RWPE2 (cell line): Measurements from ENCODE around the gene KYAT1.
A peak's percentile ranks its signal among the peaks of the same experiment; 100 is the strongest.

Source experiments
- ATAC-seq: fragments of 200-7000 bp; cut with Tn5 transposase; 3 replicates; pipeline ENCODE4 v1.9.1; 2021; ENCODE audit warnings: low read depth
- DNase-seq: peaks from one replicate; pipeline ENCODE4 v3.0.0-alpha.2; 2020; ENCODE audit warnings: low spot score
- H3K27ac ChIP-seq: fragments of 450-650 bp; 2 replicates; pipeline ENCODE4 v1.5.1; 2017; ENCODE audit warnings: mild to moderate bottlenecking; ENCODE audit not compliant: poor library complexity, severe bottlenecking
- H3K27me3 ChIP-seq: fragments of 250-450 bp; sonication (Bioruptor Pico); 2 replicates; pipeline ENCODE4 v1.5.1; 2021; ENCODE audit warnings: mild to moderate bottlenecking, moderate library complexity; ENCODE audit not compliant: insufficient read depth, poor library complexity, severe bottlenecking
- H3K36me3 ChIP-seq: fragments of 250-450 bp; sonication (Bioruptor Pico); 2 replicates; pipeline ENCODE4 v1.5.1; 2020; ENCODE audit warnings: low read depth, mild to moderate bottlenecking, moderate library complexity
- H3K4me1 ChIP-seq: fragments of 250-450 bp; sonication (Bioruptor Pico); 2 replicates; pipeline ENCODE4 v1.5.1; 2021; ENCODE audit warnings: mild to moderate bottlenecking, moderate library complexity; ENCODE audit not compliant: insufficient read depth, poor library complexity, severe bottlenecking
- H3K4me3 ChIP-seq: fragments of 250-450 bp; sonication (Bioruptor Pico); 2 replicates; pipeline ENCODE4 v1.5.1; 2021; ENCODE audit warnings: mild to moderate bottlenecking, moderate library complexity; ENCODE audit not compliant: severe bottlenecking
- H3K9me3 ChIP-seq: fragments of 250-450 bp; sonication (Bioruptor Pico); 2 replicates; pipeline ENCODE4 v1.5.1; 2021; ENCODE audit warnings: mild to moderate bottlenecking, moderate library complexity; ENCODE audit not compliant: severe bottlenecking
- TF ChIP-seq, protein P1 (sequence below): fragments of 450-650 bp; IDR thresholded peaks from one replicate; pipeline ENCODE4 v1.5.1; 2017; ENCODE audit warnings: mild to moderate bottlenecking, moderate library complexity; ENCODE audit not compliant: poor library complexity, severe bottlenecking

Gene KYAT1

DNA sequence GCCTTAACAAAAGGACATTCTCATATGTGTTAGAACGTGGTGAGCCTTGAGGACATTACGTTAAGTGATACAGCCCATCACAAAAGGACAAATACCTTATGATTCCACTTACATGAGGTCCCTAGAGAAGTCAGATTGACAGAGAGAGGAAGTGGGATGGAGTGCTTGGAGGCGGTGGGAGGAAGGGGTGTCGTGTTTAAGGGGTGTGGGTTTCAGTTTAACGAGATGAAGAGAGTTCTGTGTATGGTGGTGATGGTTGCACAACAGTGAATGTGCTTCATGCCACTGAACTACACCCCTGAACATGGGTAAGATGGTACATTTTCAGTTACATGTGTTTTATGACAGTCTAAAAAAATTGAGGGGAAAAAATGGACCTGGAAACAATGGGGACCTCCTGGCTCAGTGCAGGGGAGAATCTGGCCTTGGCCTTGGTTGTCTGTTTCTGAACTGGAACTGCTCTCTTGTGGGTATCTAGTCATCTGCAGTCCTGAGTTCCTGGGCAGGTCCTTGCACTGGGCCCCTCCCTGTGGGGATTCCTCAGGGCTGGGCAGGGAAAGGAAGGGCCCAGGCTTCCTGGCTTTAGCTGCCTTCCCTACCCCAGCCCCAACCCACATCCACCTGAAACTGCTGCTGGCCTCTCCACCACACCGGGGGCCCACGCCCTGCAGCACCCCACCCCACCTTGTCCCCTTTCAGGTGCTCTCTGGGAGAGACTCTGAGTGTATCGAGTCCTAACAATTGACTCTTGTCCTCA, 18.0 kb upstream of the KYAT1 start:
- Histone ChIP-seq H3K4me3 (no peak overlapping the region), H3K27ac (peak overlapping the region; percentile 91), H3K27me3 (no peaks in the 10 kb centered on the region), H3K4me1 (peaks cover 56% of the 10 kb centered on the region), H3K36me3 (peaks cover 60% of the 10 kb centered on the region), H3K9me3 (no peaks in the 10 kb centered on the region)
- peak; percentile 73 for DNase-seq
- TF ChIP-seq, protein P1, sequence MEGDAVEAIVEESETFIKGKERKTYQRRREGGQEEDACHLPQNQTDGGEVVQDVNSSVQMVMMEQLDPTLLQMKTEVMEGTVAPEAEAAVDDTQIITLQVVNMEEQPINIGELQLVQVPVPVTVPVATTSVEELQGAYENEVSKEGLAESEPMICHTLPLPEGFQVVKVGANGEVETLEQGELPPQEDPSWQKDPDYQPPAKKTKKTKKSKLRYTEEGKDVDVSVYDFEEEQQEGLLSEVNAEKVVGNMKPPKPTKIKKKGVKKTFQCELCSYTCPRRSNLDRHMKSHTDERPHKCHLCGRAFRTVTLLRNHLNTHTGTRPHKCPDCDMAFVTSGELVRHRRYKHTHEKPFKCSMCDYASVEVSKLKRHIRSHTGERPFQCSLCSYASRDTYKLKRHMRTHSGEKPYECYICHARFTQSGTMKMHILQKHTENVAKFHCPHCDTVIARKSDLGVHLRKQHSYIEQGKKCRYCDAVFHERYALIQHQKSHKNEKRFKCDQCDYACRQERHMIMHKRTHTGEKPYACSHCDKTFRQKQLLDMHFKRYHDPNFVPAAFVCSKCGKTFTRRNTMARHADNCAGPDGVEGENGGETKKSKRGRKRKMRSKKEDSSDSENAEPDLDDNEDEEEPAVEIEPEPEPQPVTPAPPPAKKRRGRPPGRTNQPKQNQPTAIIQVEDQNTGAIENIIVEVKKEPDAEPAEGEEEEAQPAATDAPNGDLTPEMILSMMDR = peak; percentile 17
- peak; percentile 82 for ATAC-seq

DNA sequence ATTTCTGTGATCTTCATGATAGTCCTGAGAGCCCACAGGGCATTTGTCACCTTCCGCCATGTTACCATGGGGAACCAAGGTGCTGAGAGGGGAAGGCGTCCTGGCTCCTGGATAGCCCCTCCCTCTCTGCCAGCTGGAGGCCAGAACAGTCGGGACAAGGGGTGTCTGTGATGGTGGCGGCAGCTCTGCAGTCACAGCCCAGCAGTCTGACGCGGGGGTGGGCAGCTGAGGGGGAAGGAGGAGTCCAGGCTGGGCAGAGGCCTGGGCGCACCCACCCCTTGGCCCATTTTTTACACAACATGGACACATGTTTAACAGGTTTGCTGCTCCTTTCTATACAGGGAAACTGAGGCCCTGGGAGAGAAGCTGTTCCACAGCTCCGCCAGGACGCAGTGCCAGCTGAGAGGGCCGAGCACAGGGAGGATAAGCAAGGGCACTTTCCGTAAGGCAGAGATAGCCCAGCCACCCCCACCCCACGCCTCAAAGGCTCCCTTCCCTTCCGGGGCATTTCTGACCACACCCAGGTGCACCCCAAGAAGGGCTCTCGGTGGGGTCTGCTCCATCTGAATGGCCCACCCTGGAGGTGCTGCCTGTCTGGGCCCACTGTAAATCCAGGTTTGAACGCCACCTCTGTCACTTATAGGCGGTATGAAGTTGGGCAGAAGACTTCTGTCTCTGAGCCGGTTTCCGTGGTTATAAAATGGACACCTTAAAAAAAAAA, 17.3 kb upstream of the KYAT1 start:
- H3K9me3 ChIP-seq = no peaks in the 10 kb centered on the region
- H3K27ac ChIP-seq = peak overlapping the region; percentile 91
- H3K27me3 ChIP-seq = no peaks in the 10 kb centered on the region
- TF ChIP-seq, protein P1 = no peak
- ATAC-seq = no peak
- DNase-seq = no peak
- H3K36me3 ChIP-seq = peaks cover 62% of the 10 kb centered on the region
- no peak overlapping the region for H3K4me3 ChIP-seq
- peaks cover 51% of the 10 kb centered on the region for H3K4me1 ChIP-seq

DNA sequence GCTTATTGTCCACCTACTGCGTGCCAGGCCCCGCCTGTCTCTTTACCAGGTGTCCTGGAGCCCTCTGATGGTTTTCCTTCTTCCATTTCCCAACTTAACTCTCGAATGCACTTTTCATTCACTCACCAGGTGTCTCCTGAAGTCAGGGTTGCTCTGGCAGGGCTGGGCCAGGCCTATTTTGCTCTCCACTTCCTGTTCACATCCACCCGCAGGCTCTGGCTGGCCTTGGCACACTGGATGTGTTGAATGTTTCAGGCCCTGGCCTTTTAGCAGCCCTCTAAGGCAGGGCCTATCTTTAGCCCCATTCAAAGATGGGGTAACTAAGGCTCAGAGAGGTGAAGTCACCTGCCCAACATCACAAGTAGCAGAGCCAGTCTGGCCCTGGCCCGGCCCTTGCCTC, 16.6 kb upstream of the KYAT1 start:
- Histone ChIP-seq H3K36me3 (peaks cover 67% of the 10 kb centered on the region), H3K4me1 (peaks cover 45% of the 10 kb centered on the region), H3K27me3 (no peaks in the 10 kb centered on the region)

DNA sequence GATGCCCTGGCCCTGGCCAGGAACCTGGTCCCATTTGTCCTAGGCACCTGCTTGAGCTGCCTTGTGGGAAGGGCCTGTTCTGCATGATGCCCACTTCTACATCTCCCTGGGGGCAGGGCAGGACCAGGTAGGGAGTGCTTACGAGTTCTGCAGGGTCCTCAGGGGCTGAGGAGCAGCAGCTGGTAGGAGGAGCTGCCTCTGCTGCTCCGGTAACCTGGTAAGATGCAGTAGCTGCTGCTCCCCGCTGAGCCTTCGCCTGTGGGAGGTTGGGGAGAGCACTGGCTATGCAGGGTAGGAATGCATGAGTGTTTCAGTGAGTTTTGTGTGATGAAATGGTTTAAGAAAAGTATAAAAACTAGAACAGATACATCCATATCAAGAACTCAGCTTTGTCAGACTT, 13.8 kb upstream of the KYAT1 start:
- Histone ChIP-seq H3K4me1 (peaks cover 46% of the 10 kb centered on the region), H3K27ac (peak overlapping the region; percentile 91), H3K4me3 (no peak overlapping the region), H3K27me3 (no peaks in the 10 kb centered on the region), H3K9me3 (no peaks in the 10 kb centered on the region), H3K36me3 (peaks cover 82% of the 10 kb centered on the region)
- no peak for DNase-seq
- no peak for ATAC-seq
- TF ChIP-seq, protein P1 = no peak

More for the DNA sequence above, 16.6 kb upstream of the KYAT1 start:
- no peak for ATAC-seq
- TF ChIP-seq, protein P1 = no peak
- Histone ChIP-seq H3K9me3 (no peaks in the 10 kb centered on the region), H3K27ac (peak overlapping the region; percentile 91), H3K4me3 (no peak overlapping the region)
- DNase-seq = no peak
